Prostate gland (tissue), 2 donors: ENCODE measurements around the gene FOS.
A peak's percentile ranks its signal among the peaks of the same experiment; 100 is the strongest.

Experiments used
- CTCF ChIP-seq, 4 experiments: fragments of 200-600 bp in 2 of 4; fragments of 450-650 bp in 2 of 4; sonication (generic) in 2 of 4; IDR thresholded peaks; 1 replicate in 3 of 4; 2 replicates in 1 of 4; pipeline ENCODE4 v1.5.1; 2016 to 2019; ENCODE audit warnings: antibody characterized with exemption in 4 of 4, mild to moderate bottlenecking in 2 of 4, moderate library complexity in 2 of 4
- POLR2A ChIP-seq: fragments of 450-650 bp; IDR thresholded peaks from one replicate; pipeline ENCODE4 v1.6.1; 2016; ENCODE audit warnings: antibody characterized with exemption, mild to moderate bottlenecking
- POLR2AphosphoS5 ChIP-seq: sonication (generic); formaldehyde crosslinking; IDR thresholded peaks from one replicate; pipeline ENCODE4 v1.6.1; 2017; ENCODE audit warnings: antibody characterized with exemption

- TF ChIP-seq CTCF (IDR thresholded peaks at IDR 0.05), result no peak
- TF ChIP-seq POLR2A, result no peak
- peak; percentile 66 for TF ChIP-seq POLR2AphosphoS5
Measured at GRCh38 chr14:75258079-75258802, 20.4 kb upstream of the FOS start.
